H4 (cell line): ENCODE data around the gene FAM98C. TPM values are rescaled to one million over a fixed set of nuclear protein-coding genes. Genes with fewer than 3 reads are reported as not detected.
"Not testable (repeated sequence)": the region's sequence is repeated elsewhere in the genome, so short reads cannot be mapped to it uniquely, and the experiment has no call there.

Experiments
- DNase-seq: peaks from one replicate; pipeline ENCODE4 v3.0.0-alpha.2; 2015; ENCODE audit warnings: low spot score
- total RNA-seq: library from RNA; depleted of rRNA; stranded (reverse); fragments of >200 nt; shearing (Covaris generic); gene quantifications from 2 replicates; pipeline ENCODE4 v1.2.3, GENCODE V29; 2014

FAM98C gene
- total RNA-seq, 1 experiment from 2014 or later, result 19.7 TPM

DNA sequence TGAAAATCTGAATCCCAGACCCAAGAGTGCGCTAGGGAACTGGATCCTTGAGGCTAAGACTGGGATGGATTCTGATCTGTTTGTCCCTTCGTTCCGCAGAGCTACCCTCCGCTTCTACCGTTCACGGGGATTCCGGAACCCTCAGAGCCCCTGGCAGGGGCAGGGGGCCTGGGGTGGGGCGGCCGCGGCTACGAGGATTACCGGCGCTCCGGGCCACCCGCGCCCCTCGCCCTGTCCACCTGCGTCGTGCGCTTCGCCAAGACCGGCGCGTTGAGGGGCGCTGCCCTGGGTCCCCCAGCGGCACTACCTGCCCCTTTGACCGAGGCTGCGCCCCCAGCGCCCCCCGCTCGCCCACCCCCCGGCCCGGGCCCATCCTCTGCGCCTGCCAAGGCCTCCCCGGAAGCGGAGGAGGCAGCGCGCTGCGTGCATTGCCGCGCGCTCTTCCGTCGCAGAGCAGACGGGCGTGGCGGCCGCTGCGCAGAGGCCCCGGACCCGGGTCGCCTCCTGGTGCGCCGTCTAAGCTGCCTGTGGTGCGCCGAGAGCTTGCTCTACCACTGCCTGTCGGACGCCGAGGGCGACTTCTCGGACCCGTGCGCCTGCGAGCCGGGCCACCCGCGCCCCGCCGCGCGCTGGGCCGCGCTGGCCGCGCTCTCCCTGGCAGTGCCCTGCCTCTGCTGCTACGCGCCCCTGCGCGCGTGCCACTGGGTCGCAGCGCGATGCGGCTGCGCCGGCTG is 7.3 kb upstream of the FAM98C start:
- no peak for DNase-seq

DNA sequence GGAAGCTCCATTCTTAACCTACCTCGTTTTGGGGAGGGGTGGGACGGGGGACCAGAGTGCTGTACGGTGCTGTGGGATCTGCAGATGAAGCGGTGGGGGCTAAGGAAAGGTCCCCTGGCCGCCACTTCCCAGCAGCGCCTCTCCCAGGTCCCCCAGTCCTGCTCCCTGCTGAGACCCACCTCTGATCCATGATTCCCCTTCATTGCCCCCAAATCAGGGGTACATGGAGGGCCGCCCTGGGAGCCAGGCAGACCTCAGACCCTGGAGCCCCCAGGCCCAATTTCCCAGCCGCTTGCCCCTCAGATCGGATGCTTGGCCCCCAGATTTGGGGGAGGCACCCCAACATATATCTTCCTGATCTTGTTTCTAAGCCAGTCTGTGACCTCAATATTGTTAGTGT is 3.8 kb upstream of the FAM98C start:
- DNase-seq, result no peak

DNA sequence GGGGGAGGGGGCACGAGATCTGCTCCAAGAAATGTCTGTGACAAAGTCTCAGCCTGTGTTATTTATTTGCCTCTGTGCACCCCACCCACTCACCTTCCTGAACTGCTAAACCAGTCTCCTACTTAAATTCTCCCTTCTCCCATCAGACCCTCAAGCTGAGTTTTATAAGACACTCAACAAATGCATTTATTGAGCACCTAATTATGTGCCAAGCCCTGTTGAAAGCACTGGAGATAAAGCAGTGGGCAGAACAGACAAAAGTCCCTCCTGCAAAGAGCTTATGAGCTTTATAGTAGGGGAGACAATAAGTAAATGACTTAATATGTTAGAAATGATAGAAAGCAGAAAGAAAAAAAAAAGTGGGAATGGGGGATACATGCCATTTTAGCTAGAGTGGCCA is 3.4 kb upstream of the FAM98C start:
- DNase-seq, result no peak

DNA sequence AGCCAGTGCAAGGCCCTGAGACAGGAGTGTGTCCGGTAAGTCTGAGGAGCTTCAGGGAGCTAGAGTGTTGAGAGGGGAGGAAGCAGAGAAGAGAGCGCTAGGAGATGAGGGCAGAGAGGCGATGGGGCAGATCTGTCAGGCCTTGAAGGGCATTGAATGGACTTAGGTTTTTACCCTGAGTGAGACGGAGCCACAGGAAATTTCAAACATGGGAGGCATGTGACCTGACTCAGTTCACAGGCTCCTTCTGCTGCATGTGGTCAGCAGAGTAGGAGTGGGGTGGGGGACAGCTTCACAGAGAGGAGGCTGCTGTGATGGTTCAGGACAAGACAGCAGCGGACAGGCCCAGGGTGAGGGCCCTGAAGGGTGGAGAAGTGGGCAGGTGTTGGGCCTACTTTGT is 2.5 kb upstream of the FAM98C start:
- no peak for DNase-seq

DNA sequence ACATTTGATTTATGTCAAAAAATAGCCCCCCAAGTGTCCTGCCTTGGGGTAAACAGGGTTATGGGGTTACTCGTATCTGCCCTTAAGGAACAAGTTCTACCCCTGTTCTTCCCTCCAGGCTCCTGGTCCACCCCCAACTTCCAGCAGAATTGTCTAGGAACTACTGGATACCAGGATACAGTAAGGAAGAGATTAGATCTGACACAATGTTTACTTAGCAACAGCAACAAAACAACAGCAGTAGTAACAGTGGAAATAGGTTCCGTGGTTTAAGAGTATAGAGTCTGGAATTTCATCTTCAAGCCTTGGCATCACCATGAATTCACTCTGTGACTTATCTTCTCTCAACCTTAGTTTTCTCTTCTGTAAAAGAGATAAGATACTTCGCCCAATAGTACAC is 1.7 kb upstream of the FAM98C start:
- DNase-seq, result no peak

DNA sequence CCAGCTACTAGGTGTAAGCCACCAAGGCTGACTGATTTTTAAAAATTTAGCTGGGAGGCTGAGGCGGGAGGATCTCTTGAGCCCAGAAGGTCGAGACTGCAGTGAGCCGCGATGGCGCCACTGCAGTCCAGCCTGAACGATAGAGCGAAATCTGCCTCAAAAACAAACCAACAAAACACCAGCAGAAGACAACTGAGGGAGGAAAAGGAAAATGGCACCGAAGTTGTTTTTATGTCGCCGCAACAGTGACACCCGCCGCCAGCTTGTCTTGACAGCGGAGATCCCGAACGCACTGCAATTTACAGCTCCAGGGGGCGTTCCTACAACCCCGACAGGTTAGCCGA is 298 bp upstream of the FAM98C start:
- no peak for DNase-seq

DNA sequence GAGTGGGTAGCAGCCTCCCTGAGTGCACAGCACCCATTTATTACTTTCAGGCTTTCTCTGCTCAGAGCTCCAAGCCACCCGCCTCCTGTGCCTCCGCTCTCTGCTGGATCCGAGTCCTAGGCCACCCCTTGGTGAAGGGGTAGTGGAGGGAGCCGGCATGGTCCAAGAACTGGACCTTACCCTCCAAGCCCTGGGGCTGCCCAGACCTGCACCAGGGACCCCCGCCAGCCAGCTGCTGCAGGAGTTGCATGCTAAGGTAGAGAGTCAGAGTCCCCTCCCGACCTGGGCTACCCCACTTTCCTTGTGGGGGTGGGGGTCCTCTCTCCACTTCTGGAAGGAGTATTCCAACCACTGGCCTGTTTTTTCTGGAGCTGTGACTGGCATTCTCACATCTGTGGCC is 2.0 kb downstream of the FAM98C start:
- DNase-seq, result no peak

DNA sequence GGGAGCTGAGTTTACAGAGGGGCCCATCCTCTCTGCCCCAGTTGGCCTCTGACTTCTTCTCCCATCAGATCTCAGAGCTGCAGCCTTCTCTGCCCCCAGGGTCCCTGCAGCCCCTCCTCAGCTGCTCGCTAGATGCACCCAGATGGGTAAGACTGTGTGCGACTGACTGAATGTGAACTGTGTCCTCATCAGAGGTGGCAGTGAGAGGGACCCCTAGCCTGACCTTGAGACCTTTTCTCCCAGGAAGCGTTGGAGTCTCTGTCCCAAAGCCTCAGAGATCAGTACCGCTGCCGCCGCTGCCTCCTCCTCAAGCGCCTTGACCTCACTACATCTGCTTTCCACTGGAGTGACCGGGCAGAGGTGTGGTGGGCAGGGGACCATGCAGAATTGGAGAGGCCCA is 2.4 kb downstream of the FAM98C start:
- DNase-seq, result no peak

DNA sequence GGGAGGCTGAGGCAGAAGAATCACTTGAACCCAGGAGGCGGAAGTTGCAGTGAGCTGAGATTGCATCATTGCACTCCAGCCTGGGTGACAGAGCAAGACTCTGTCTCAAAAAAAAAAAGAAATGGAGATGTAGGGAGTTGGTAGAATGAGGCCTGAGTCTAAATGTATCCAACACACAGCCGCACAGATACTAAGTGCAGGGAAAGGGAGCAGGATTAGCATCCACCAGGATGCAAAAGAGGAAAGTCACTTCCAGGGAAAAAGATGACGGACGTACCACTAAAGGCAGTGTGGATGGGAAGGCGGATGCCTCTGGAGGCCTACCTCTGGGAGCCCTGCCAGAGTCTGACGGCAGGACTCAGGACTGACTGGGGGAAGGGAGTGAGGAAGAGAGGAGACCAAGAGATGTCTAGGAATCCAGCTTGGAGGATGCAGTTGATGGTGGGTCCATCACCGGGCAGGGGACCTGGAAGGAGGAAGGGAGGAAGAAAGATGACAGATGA is 6.8 kb downstream of the FAM98C start:
- no peak for DNase-seq

DNA sequence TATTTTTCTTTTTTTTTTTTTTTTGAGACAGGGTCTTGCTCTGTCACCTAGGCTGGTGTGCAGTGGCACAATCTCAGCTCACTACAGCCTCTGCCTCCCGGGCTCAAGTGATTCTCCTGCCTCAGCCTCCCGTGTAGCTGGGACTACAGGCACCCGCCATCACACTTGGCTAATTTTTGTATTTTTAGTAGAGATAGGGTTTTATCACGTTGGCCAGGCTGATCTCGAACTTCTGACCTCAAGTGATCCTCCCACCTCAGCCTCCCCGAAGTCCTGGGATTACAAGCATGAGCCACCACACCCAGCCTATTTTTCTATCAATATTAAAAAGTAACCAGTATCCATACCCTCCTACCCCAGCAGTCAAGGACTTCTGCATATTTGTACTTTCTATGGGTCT is 7.5 kb downstream of the FAM98C start:
- DNase-seq, result not testable (repeated sequence)

DNA sequence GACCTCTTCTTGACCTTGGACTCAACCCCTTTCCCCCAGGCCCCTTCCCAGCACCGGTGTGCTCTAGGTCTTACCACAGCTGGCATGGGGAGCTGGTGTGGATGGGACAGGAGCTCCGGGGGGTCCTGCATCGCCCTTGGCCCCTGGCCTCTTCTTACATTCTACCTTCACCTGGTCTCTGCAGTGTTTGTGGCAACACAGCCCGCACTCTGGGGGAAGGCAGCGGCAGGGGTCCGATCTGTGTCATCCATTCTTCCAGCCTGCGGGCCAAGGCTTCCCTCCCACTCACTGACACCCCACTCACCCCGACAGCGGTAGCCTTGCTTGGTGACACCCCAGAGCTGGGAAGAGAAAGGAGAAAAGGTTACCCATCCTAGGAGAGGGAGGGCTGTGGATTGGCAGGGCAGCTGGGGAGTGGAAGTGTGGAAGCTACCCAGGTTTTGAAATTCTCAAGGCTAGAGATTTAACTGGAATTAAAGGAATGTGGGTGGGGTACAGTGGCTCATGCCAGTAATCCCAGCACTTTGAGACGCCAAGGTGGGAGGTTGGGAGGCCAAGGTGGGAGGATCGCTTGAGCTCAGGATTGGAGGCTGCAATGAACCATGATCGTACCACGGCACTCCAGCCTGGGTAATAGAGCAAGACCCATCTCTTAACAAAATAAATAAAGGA is 8.3 kb downstream of the FAM98C start:
- no peak for DNase-seq

DNA sequence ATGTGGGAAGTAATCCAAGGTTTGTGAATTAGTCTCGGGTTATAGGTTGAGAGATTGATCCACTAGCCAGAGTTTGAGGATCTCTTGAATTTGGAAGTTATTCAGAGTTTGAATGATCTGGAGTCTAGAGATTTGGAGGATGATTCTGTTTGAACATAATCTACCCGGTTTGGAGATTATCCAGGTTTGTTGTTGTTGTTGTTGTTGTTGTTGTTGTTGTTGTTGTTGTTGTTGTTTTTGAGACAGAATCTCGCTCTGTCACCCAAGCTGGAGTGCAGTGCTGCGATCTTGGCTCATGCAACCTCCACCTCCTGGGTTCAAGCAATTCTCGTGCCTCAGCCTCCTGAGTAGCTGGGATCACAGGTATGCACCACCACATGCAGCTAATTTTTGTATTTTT is 9.0 kb downstream of the FAM98C start:
- DNase-seq, result not testable (repeated sequence)

DNA sequence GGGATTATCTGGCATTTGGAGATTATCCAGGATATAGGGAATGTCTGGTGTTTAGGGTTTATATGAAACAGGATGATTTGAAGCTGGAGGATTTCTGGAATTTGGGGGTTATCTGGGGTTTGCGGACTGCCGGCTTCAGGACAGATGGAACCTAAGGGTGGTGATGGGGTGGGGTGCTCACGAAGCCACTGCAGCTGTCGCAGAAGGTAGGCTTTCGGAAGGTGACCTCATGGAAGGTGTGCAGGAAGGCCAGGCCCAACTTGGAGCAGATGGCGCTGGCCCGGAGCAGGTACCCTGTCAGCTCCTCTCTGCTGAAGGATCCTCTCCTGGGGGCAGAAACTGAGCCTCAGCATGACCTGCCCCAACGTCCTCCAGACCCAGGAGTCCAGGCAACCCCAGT is 9.6 kb downstream of the FAM98C start:
- no peak for DNase-seq

DNA sequence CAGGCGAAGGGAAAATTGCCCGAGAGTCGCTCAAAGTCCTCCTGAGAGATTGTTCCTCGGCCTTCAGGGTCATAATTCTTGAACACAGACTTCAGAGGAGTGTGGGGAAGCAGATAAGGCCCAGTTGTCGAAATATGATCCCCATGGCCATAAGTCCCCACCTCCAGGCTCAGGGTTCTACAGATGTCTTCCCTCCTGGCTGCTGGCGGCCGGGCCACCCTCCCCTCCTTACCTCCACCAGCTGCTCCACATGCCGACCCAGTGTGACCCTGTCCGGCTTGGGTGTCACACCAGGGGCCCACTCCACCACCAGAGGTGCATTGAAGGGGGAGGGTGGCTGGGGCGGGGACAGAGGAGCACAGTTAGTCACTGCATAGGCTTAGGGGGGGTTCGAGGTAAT is 10.1 kb downstream of the FAM98C start:
- DNase-seq, result no peak

DNA sequence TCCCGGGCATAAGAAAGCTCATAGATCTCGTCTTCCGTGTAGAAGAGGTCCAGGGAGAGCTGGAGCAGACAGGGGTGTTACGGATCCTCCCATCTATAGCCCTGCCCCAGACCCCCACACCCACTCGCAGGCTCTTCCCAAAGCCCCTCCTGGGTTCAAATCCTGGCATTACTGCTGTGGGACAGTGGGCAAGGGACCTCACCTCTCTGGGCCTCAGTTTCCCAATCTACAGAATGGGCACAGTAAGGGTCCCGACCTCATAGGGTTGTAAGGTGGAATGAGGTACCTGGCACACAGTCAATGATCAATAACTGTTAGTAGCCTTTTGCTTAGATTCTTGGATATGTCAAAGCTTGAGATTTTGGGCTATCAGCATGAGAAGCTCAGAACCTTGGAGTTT is 10.5 kb downstream of the FAM98C start:
- no peak for DNase-seq

DNA sequence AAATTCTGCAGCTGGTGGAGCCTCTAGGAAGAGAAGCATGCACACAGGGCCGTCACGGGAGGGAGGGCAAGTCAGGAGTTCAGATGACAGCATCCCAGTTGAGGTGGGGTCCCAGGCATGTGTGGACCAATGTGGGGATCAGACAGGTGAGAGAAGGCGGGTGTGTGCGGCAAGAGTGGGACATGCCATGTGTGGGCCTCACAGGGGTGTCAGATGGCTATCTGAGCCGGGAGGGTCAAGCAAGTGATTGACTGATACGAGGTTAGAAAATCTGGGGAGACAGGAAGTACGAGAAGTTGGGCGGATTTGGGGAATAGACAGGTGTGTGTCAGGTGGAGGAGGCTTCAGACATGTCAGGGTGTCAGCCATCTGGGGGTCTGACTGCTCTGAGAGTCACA is 14.3 kb downstream of the FAM98C start:
- no peak for DNase-seq

DNA sequence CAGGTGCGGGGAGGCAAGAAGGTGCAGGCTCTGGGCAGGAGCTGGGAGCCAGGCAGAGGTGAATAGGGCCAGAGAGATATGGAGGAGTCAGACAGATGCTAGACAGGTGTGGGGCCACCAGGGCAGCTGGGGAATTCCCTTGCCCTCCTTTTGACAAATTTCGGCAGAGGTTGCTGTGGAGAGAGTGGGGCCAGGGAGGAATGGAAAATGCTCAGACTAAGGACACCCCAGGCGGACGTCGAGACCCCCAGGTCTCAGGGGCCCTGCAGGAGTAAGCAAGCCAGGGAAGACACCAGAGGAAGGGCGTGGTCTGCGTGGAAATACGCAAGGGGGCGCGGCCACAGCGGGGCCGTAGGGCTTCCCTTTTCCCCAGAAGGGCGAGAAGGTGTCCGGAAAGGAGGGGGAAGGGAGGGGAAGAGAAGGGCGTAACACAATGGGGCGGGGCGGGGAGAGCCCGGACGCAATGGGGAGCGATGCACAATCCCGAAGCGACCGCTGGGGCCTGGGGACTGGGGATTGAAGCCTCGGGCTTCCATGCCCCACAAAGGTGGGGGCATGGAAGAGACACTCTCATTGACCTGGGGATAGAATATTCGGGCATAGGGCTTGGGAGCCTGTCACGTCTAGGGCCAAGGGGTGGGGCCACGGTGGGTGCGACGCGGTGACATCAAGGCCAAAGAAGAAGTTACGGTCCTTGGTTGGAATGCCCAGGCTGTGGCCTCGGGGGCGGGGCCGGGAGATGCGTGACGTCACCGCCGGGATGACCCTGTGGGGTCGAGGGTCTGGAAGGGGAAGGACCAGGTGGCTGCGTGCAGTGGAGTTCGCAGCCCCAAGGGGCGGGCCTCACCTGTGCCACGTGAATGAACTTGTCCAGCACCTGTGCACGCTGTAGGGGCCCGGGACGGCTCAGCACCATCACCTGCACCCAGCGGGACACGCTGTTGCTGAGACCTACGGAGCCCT is 14.9 kb downstream of the FAM98C start:
- DNase-seq, result no peak

DNA sequence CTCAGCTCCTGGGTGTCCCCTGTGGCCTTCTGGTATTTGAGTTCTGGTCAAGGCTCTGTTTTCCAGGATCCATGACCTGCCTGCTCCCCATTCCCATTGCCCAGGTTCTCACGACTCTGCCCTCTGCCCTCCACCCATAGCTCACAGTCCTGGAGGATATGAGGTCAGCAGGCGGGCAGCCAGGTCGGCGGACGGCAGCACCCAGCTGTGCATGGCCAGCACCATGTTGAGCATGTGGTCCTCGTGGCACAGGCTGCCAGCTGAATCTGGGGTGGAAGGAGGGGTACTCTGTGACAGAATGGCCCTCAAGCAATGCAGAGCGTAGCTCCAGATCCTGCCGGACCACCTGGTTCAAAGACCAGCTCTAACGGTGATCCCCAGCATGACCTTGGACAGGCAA is 18.0 kb downstream of the FAM98C start:
- DNase-seq, result no peak

DNA sequence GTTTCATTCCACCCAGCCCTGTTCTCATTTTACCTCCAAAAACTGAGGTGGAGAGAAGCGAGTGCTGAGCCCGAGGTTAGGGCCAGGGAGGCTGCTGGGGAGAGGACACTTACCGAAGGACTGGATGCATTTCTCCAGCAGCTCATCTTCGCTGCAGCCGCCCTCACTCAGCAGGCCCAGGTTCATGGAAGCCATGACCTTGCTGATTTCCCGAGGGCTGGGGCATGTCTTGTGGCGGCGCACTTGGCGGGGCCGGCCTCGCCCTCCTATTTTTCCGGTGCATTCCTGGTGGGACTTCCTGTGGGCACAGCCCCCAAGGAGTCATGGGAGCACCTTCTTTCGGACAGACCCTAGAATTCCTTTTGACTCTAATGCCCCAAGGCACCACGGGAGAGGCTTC is 19.0 kb downstream of the FAM98C start:
- DNase-seq, result no peak

DNA sequence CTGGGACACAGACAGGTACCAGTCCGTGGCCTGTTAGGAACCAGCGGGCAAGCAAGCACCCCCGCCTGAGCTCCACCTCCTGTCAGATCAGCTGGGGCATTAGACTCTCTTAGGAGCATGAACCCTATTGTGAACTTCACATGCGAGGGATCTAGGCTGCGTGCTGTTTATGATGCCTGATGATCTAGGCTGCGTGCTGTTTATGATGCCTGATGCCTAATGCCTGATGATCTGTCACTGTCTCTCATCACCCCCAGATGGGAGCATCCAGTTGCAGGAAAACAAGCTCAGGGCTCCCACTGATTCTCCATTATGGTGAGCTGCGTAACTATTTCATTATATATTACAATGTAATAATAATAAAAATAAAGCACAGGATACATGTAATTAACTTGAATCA is 19.5 kb downstream of the FAM98C start:
- no peak for DNase-seq

DNA sequence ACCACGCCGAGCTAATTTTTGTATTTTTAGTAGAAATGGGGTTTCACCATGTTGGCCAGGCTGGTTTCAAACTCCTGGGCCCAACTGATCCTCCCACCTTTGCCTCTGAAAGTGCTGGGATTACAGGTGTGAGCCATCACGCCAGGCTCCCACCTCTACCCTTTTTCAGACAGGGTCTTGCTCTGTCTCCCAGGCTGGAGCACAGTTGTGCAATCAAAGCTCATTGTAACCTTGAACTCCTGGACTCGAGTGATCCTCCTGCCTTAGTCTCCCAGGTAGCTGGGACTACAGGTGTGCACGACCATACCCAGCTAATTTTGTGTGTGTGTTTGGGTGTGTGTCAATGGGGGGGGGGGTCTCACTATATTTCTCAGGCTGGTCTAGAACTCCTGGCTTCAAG is 21.4 kb downstream of the FAM98C start:
- DNase-seq, result no peak

DNA sequence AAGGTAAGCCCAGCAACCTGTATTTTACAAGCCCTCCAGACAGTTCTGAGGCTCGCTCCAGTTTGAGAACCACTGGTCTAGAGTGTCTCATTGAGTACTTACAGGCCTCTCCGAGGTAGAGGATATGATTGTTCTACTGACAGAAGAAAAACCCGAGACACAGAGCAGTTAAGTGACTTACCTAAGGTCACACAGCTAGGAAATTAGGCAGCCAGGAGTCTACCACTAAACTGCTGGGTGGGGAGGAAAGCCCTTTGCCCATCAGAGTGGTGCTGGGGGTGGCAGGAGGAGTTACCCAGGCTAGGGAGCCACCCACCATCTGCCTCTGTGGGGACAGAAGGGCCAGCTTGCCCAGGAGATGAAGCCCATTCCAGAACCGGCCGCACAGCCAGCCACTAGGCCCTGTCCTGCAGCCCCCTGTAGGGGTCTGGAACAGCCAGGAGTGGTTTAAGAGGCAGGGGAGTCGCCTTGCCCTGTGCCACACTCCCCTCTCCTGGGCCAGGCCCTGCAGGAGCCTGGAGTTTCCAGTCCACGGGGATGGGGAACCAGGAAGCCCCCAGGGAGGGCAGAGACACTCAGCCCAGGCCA is 22.4 kb downstream of the FAM98C start:
- DNase-seq, result no peak
